GM19372 (cell line): ENCODE data around the gene TNS3.
"Not testable (repeated sequence)": the region's sequence is repeated elsewhere in the genome, so short reads cannot be mapped to it uniquely, and the experiment has no call there.

Source experiments
- ATAC-seq: cut with Tn5 transposase; IDR thresholded peaks from one replicate; pipeline ENCODE4 v1.9.1; 2021; ENCODE audit warnings: mild to moderate bottlenecking, low read depth, moderate library complexity; ENCODE audit not compliant: unreplicated experiment

The TNS3 gene

GRCh38 chr7:47544416-47544815 lies 37.5 kb downstream of the TNS3 start:
- ATAC-seq: no peak

- no peak for ATAC-seq
These were observed 38.2 kb downstream of the TNS3 start for GRCh38 chr7:47543714-47544113.

- no peak for ATAC-seq
These were observed 38.9 kb downstream of the TNS3 start for GRCh38 chr7:47543056-47543455.

DNA sequence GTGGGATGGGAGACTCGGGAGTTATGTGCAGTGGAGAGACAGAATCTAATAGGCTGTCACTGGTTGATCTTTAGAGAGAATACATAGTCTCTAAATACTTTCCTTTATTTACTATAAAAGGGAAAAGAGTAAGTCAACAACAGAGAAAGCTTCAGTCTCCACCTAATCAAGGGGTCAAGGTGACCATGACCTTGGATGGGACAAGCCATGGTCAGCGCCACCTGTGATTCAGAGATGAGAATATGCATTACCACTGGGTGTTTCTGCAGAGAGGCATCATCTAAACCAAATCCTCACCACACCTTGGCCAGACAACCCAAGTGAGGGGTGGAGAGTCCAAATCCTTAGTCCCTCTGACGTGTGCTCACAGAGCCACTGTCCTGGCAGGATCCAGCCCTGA lies 39.9 kb downstream of the TNS3 start:
- no peak for ATAC-seq

GRCh38 chr7:47541485-47541884 lies 40.4 kb downstream of the TNS3 start:
- ATAC-seq: not testable (repeated sequence)

DNA sequence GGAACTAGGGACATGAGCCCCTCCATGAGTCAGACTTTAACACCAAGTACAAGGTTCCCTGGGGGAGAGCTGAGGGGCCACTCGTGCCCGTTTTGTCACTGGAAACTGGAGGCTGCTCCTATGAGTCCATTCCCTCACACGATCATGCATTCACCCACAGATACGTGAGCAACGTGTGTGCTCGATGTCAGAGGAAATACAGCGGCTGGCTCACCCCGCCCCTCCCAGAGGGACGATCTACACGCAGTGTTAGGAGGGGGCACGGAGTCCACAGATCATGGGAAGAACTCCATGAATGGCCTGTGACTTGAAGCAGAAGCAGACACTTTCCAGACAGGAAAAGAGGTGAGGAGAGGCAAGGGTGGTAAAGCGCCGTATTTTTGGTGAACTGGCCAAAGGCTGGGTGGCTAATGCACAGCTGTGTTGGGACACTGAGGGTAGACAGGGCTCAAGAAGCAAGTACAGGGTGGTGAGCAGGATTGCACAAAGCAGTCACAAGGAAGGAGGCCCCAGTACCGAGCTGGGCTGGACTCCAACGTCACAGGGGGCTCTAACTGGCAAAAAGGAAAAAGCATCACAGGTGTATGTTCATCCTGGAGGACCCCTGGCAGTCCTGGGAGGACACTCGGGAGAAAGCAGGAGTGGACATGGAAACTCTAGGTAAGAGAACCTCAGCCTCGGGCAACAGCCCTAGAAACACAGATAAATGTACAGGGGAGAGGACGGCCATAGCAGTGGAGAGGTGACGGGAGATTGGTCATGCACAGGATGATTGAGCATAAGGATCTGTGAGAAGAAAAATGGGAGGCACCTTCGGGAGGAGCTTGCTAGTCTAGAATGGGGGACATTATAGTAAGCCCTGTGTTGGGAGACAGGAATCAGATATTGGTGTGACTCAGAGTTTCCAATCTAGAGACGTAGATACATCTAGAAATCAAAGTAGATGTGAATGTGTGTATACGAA lies 41.2 kb downstream of the TNS3 start:
- no peak for ATAC-seq

DNA sequence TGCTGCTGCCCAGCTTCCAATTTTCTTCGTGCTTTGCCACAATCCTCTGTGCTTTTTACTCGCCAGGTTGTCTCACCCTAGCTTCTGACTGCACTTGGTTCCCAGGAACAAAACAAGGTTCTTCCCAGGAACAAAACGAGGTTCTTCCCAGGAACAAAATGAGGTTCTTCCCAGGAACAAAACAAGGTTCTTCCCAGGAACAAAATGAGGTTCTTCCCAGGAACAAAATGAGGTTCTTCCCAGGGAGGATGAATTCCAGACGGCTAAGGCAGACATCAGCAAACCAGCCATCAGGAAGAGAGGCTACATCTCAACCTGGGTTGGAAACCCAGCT lies 41.9 kb downstream of the TNS3 start:
- ATAC-seq: no peak

GRCh38 chr7:47539398-47540052 lies 42.4 kb downstream of the TNS3 start:
- no peak for ATAC-seq

- ATAC-seq: no peak
These were observed 43.0 kb downstream of the TNS3 start for GRCh38 chr7:47538846-47539311.

DNA sequence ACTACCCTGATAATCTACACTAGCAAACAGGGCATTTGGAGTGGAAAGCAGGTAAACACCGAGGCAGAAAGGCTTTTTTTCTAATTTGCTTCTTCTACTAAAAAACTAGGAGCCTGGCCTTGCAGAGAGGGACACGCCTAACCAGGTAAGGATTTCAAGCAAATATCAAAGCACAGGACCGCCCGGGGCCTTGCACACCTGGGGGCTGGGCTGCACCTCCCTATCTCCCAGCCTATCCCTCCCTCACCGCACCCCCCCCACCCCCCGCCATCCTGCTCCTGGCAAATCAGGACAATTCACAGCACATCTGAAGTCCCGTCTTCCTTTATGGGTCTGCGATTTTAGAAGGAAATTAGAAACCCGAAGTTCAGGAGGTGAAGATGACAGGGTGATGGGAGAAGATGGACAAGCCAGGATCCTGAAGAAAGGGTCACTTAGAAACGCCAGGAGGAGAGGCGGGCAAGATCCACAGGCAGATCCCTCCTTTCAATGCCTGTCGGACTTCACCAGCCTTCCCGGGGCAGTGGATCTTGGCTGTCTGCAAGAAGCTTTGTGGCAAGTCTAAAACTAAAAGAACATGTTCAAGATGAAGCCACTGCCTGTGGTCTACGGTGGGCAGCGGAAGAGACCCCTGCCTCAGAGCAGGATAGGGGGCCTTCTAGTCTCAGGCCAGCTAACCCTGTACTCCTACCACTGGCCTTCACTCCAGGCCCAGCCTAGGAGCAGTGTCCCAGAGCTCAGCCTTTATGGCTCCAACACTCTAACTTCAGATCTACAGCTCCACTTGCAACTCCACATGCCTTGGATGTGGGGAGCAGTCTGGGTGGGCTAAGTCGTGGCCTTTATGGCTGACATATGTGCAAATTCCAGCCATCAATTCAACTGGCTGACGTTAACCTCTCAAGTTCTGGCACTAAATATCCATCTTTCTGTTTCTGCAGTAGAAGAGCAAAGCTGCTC lies 43.9 kb downstream of the TNS3 start:
- no peak for ATAC-seq

- ATAC-seq: no peak
These were observed 45.0 kb downstream of the TNS3 start for GRCh38 chr7:47536661-47537611.

DNA sequence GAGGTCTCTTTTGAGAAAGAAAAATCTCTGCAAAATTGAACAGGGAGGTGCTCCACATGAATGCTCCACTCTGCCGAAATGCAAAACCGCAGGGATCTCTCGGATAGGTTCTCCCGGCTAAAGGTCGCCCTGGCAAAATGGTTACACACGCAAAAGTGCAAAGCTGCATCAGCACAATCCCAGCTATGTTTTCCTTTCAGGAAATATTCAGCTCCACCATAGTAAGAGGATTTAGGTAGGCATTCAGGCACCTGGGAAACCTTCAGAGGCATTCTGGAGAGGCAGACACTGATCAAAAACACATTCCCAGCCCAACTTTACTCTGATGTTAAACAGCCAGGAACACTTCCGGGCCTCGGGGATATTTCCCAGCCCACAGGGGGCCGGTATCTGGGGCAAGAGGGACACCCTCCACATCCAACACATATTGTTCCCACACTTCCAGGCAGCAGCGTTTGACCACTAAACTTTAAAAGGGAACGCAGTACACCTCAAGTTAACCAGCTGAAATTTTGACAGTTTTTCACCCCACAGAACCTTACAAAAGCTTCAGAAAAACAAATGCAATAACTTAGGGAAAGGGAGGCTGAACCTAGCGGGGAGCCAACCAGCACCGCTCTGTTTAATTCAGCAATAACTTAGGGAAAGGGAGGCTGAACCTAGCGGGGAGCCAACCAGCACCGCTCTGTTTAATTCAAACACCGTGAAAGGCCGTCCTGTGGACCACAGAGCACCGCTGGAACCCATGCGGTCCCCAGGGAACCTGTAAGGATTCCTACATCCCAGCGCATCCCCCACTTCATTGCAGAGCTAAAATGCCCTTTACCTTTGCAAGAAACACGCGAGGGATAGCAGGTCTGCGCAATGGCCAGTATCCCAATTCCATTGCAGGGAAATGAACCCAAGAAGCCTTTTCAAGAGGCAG lies 45.9 kb downstream of the TNS3 start:
- ATAC-seq: no peak

DNA sequence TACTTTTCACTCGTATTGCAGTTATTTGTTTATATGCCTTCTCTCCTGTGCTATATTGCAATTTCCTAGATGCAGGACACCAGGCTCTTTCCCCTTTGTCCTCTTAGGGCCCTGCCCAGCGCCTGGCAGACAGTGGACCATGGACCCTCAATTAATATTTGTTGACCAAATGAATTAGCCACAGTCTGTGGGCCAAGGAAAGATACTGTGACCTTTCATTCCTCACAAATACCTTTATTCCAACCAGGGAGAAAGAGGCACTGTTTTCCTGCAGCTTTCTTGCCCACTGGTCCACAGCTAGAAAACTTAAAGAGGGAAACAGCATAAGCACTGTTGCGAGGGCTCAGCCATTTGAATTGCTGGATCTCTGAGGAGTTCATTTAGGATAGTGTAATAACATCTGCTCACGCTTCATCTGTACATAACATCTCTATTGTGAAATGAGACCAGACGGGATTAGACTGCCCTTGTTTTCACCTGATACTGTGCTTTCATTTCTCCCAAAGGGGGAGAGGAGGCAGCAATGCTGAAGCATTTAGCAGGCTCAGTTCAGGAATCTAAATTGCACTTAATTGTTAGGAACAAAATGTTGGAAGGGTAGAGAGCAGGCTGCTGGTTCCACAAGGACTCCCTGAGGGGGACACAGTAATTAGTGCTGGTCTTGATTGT lies 46.7 kb downstream of the TNS3 start:
- no peak for ATAC-seq

- ATAC-seq: no peak
These were observed 47.4 kb downstream of the TNS3 start for GRCh38 chr7:47534322-47535034.

DNA sequence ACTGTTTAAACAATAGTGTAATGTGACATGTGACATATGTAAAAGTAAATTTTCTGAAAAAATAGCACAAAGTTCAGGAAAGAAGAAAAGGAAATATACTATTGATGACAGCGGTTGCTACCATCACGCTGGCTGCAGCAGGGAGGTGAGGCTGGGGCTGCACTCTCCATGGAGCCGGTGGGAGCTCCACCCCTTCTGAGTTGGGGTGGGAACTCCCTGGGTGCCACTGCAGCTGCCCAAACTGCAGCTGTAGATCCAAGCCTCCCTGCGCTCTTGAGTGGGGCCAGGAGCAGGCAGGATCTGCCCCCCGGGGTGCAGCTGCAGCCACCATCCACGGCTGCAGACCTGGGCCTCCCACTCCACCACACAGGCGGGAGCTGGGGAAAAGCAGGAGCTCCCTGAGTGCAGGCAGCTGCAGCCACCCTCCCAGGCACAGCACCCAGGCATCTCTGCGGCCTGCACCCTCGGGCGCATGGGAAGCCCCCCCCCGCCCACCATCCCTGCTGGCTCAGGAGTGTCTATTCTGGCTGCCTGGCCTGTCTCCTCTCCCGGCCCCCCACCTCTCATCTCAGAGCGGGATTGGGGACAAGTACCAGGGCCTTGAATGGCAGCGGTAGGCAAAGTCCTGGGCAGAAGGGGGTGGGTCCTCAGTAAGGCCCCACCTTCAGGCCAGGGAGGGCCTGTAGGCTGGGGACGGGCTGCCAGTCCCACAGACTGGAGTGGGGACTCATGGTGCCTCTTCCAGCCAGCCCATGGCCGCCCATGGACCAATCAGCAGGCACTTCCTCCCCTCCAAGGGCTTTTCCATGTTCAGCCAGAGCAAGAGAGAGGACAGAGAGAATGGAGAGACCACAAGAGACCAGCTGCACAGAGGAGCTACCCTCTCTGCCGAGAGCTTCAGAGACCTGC lies 50.1 kb downstream of the TNS3 start:
- ATAC-seq: no peak

DNA sequence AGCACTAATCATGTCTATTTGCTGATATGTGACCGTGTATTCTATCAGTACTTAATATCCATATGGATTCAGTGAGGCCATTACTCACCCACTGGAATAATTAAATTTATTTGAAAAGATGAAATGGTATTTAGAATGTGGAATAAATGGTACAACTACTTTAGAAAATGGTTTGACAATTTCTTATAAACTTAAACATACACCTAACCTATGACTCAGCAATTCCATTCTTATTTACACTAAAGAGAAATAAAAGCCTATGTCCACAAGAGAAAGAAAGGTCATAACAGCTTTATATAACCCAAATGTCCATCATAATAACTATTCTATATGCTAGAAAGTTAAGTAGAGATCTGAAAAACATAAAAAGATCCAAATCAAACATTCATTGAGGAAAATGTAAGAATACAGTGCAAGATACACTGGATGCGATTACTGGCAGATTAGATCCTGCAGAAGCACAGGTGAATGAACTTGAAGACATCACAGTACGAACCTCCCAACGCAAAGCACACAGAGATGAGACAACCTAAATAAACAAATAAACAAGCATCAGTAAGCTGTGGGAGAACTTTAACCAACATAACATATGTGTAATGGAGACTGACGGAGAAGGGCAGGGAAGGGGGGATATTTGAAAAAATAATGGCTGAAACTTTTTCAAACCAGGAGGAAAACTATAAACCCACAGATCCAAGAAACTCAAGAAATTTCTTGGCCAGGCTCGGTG lies 51.9 kb downstream of the TNS3 start:
- ATAC-seq: no peak
